GM23338 (cell line): Measurements from ENCODE around the gene MARCHF2. TPM values are rescaled to one million over a fixed set of nuclear protein-coding genes. Genes with fewer than 3 reads are reported as not detected.
A peak's percentile ranks its signal among the peaks of the same experiment; 100 is the strongest.
"Not testable (repeated sequence)": the region's sequence is repeated elsewhere in the genome, so short reads cannot be mapped to it uniquely, and the experiment has no call there.

Experiments used
- ATAC-seq: fragments of 200-7000 bp; cut with Tn5 transposase; 3 replicates; pipeline ENCODE4 v1.9.1; 2020
- DNase-seq: peaks from one replicate; pipeline ENCODE4 v3.0.0-alpha.2; 2015; ENCODE audit warnings: low spot score
- H2AFZ ChIP-seq: fragments of 200-600 bp; sonication (generic); 2 replicates; pipeline ENCODE4 v1.8.0; 2016; ENCODE audit warnings: antibody characterized with exemption, mild to moderate bottlenecking, moderate library complexity
- H3F3A ChIP-seq: fragments of 200-600 bp; sonication (generic); replicated peaks from 2 replicates; pipeline ENCODE4 v1.8.0; 2017; ENCODE audit warnings: antibody characterized with exemption, mixed run types, low read depth
- H3K27ac ChIP-seq: fragments of 200-600 bp; sonication (generic); 2 replicates; pipeline ENCODE4 v1.6.1; 2016; ENCODE audit warnings: low read depth
- H3K27me3 ChIP-seq: fragments of 200-600 bp; sonication (generic); 2 replicates; pipeline ENCODE4 v1.8.0; 2016; ENCODE audit warnings: mild to moderate bottlenecking, mixed run types, moderate library complexity; ENCODE audit not compliant: insufficient read depth
- H3K36me3 ChIP-seq: fragments of 200-600 bp; sonication (generic); 2 replicates; pipeline ENCODE4 v1.8.0; 2016; ENCODE audit warnings: mild to moderate bottlenecking; ENCODE audit not compliant: insufficient read depth
- H3K4me1 ChIP-seq: fragments of 200-600 bp; sonication (generic); 2 replicates; pipeline ENCODE4 v1.8.0; 2016; ENCODE audit warnings: mild to moderate bottlenecking, moderate library complexity; ENCODE audit not compliant: insufficient read depth
- H3K4me2 ChIP-seq: fragments of 200-600 bp; sonication (generic); 2 replicates; pipeline ENCODE4 v1.7.1; 2017; ENCODE audit warnings: mixed run types
- H3K4me3 ChIP-seq: fragments of 200-600 bp; sonication (generic); 2 replicates; pipeline ENCODE4 v1.6.1; 2016; ENCODE audit warnings: mixed run types
- H3K79me2 ChIP-seq: fragments of 200-600 bp; sonication (generic); replicated peaks from 2 replicates; pipeline ENCODE4 v1.8.0; 2017; ENCODE audit warnings: mild to moderate bottlenecking; ENCODE audit not compliant: insufficient read depth
- H3K9me2 ChIP-seq: fragments of 200-600 bp; sonication (generic); 2 replicates; pipeline ENCODE4 v1.8.0; 2017; ENCODE audit not compliant: insufficient read depth
- H4K20me1 ChIP-seq: fragments of 200-600 bp; sonication (generic); replicated peaks from 2 replicates; pipeline ENCODE4 v1.8.0; 2017; ENCODE audit warnings: mild to moderate bottlenecking; ENCODE audit not compliant: insufficient read depth
- H3K27ac Mint-ChIP-seq: 2 replicates; pipeline ENCODE4 v1.8.0; 2020; ENCODE audit warnings: inconsistent platforms, mild to moderate bottlenecking, moderate library complexity, mixed read lengths
- H3K27me3 Mint-ChIP-seq: 3 replicates; pipeline ENCODE4 v1.8.0; 2022; ENCODE audit warnings: low read depth, mild to moderate bottlenecking, moderate library complexity, mixed read lengths, inconsistent platforms; ENCODE audit not compliant: insufficient read depth, poor library complexity
- H3K36me3 Mint-ChIP-seq: 3 replicates; pipeline ENCODE4 v1.8.0; 2021; ENCODE audit warnings: low read depth, mild to moderate bottlenecking, inconsistent platforms, moderate library complexity, mixed read lengths
- H3K4me1 Mint-ChIP-seq: 3 replicates; pipeline ENCODE4 v1.8.0; 2020; ENCODE audit warnings: mild to moderate bottlenecking, inconsistent platforms, mixed read lengths
- H3K4me3 Mint-ChIP-seq: 3 replicates; pipeline ENCODE4 v1.8.0; 2021; ENCODE audit warnings: moderate library complexity, mild to moderate bottlenecking, inconsistent platforms, mixed read lengths
- H3K9me3 Mint-ChIP-seq: 3 replicates; pipeline ENCODE4 v1.8.0; 2020; ENCODE audit warnings: moderate library complexity, mild to moderate bottlenecking, inconsistent platforms, mixed read lengths
- polyA plus RNA-seq: library from polyadenylated mRNA; unstranded; fragments of >200 nt; fragmentation: Nextera tagmentation; extraction: Ambion mirVana; gene quantifications from 2 replicates; pipeline ENCODE4 v1.2.1, GENCODE V29; 2016
- total RNA-seq: library from RNA; depleted of rRNA; stranded (reverse); fragments of >200 nt; shearing (Covaris generic); gene quantifications from 2 replicates; pipeline ENCODE4 v1.2.3, GENCODE V29; 2014

The MARCHF2 gene
- total and polyA plus RNA-seq, 2 experiments from 2014 or later = 18.9 to 50.1 TPM

- not testable (repeated sequence) for H3K27ac ChIP-seq, H3F3A ChIP-seq, H3K4me1 ChIP-seq, H3K9me2 ChIP-seq, H3K27me3 Mint-ChIP-seq, H3K27ac Mint-ChIP-seq, DNase-seq, H2AFZ ChIP-seq, H3K27me3 ChIP-seq, H3K79me2 ChIP-seq, H3K36me3 ChIP-seq, H4K20me1 ChIP-seq, H3K4me3 Mint-ChIP-seq, ATAC-seq
- Histone ChIP-seq H3K4me3 (peak overlapping the region; percentile 41; the same call in 1 of the 2 replicates), H3K4me2 (peak overlapping the region; percentile 69; the same call in 1 of the 2 replicates)
- Mint-ChIP-seq H3K4me1 (peaks cover 14% of the 10 kb centered on the region), H3K9me3 (peaks cover 11% of the 10 kb centered on the region), H3K36me3 (peaks cover 13% of the 10 kb centered on the region)
These were observed 33.8 kb upstream of the MARCHF2 start for GRCh38 chr19:8379156-8379891.

GRCh38 chr19:8384569-8384968, 28.5 kb upstream of the MARCHF2 start:
- H3K36me3 ChIP-seq, H3K27me3 Mint-ChIP-seq, H3K4me3 Mint-ChIP-seq, H3K4me3 ChIP-seq, H3K4me1 ChIP-seq, H3F3A ChIP-seq, H2AFZ ChIP-seq, H3K27ac ChIP-seq, H4K20me1 ChIP-seq, H3K9me2 ChIP-seq, DNase-seq, H3K27ac Mint-ChIP-seq, ATAC-seq, H3K79me2 ChIP-seq, H3K27me3 ChIP-seq, H3K4me2 ChIP-seq: not testable (repeated sequence)
- peaks cover 17% of the 10 kb centered on the region for H3K4me1 Mint-ChIP-seq
- peaks cover 22% of the 10 kb centered on the region for H3K9me3 Mint-ChIP-seq
- peaks cover 22% of the 10 kb centered on the region for H3K36me3 Mint-ChIP-seq

GRCh38 chr19:8385103-8385502, 28.0 kb upstream of the MARCHF2 start:
- not testable (repeated sequence) for H4K20me1 ChIP-seq, H3K27me3 ChIP-seq, H3K4me3 Mint-ChIP-seq, H3K4me3 ChIP-seq, DNase-seq, H3K27ac ChIP-seq, H3K4me1 ChIP-seq, H3K27ac Mint-ChIP-seq, H3K79me2 ChIP-seq, H3K36me3 ChIP-seq, H3F3A ChIP-seq, H3K4me2 ChIP-seq, H3K9me2 ChIP-seq, H2AFZ ChIP-seq, ATAC-seq
- H3K36me3 Mint-ChIP-seq = peaks cover 21% of the 10 kb centered on the region
- peaks cover 10% of the 10 kb centered on the region for H3K27me3 Mint-ChIP-seq
- peaks cover 17% of the 10 kb centered on the region for H3K4me1 Mint-ChIP-seq
- H3K9me3 Mint-ChIP-seq = peaks cover 20% of the 10 kb centered on the region

GRCh38 chr19:8385566-8385965, 27.5 kb upstream of the MARCHF2 start:
- H3K4me3 Mint-ChIP-seq, H3K36me3 ChIP-seq, H3K79me2 ChIP-seq, H3K4me1 ChIP-seq, H3K4me2 ChIP-seq, DNase-seq, ATAC-seq, H3K27me3 ChIP-seq, H3F3A ChIP-seq, H3K9me2 ChIP-seq, H2AFZ ChIP-seq, H3K27ac Mint-ChIP-seq, H4K20me1 ChIP-seq, H3K27ac ChIP-seq, H3K4me3 ChIP-seq: not testable (repeated sequence)
- Mint-ChIP-seq H3K27me3 (peaks cover 12% of the 10 kb centered on the region), H3K36me3 (peaks cover 21% of the 10 kb centered on the region), H3K9me3 (peaks cover 20% of the 10 kb centered on the region), H3K4me1 (peaks cover 13% of the 10 kb centered on the region)

GRCh38 chr19:8386419-8386818, 26.7 kb upstream of the MARCHF2 start:
- H3K4me3 Mint-ChIP-seq, ATAC-seq, H3K4me3 ChIP-seq: not testable (repeated sequence)

More at GRCh38 chr19:8386419-8386818, 26.7 kb upstream of the MARCHF2 start:
- not testable (repeated sequence) for H3K4me1 Mint-ChIP-seq, H3K36me3 ChIP-seq, H3K27ac ChIP-seq, H3F3A ChIP-seq, H2AFZ ChIP-seq, H3K9me2 ChIP-seq, H3K27ac Mint-ChIP-seq, H4K20me1 ChIP-seq, H3K4me1 ChIP-seq, H3K4me2 ChIP-seq, H3K27me3 ChIP-seq, H3K79me2 ChIP-seq, DNase-seq
- Mint-ChIP-seq H3K27me3 (peaks cover 12% of the 10 kb centered on the region), H3K36me3 (peaks cover 21% of the 10 kb centered on the region), H3K9me3 (peaks cover 20% of the 10 kb centered on the region)
